HepG2 (cell line): Measurements from ENCODE around the gene SUN1. TPM values are rescaled to one million over a fixed set of nuclear protein-coding genes. Genes with fewer than 3 reads are reported as not detected.

ENCODE experiments used
- ATAC-seq: fragments of 200-7000 bp; cut with Tn5 transposase; 3 replicates; pipeline ENCODE4 v1.9.1; 2020; ENCODE audit warnings: mild to moderate bottlenecking, moderate library complexity
- BruUV-seq: library from RNA; stranded (reverse); fragments of 400-500 nt; replicated peaks from 2 replicates; lab custom pipeline; 2021; lab: Mats Ljungman, UMichigan
- CTCF ChIA-PET: fragments of 300-600 bp; formaldehyde crosslinking; extraction: SDS; loops from one replicate; lab custom pipeline; 2021; ENCODE audit warnings: low total read pairs, inconsistent platforms, low intra/inter-chr PET ratio; lab: Yijun Ruan, JAX
- POLR2A ChIA-PET: fragments of 350-600 bp; sonication (Branson Sonifier 250); formaldehyde crosslinking; loops from one replicate; lab custom pipeline; 2020; ENCODE audit warnings: antibody characterized with exemption, inconsistent platforms; lab: Yijun Ruan, JAX
- DNase-seq: peaks from one replicate; pipeline ENCODE4 v3.0.0-alpha.2; 2015; ENCODE audit warnings: low spot score
- FAIRE-seq: peaks from 3 replicates; lab custom pipeline; 2011; peaks lifted over from hg19 to GRCh38; lab: Jason Lieb, UNC
- H2AFZ ChIP-seq: one replicate; pipeline ENCODE4 v1.6.1; 2011; ENCODE audit warnings: low read length, inconsistent platforms
- H3K27ac ChIP-seq: fragments of 300-600 bp; 3 replicates; pipeline ENCODE4 v1.8.0; 2011; ENCODE audit warnings: mixed run types, mild to moderate bottlenecking, mixed read lengths, low read length, inconsistent platforms; ENCODE audit not compliant: insufficient read depth; ENCODE audit errors: extremely low read length
- H3K27me3 ChIP-seq, 2 experiments: fragments of 200-600 bp in 1 of 2; 2 replicates in 1 of 2; 3 replicates in 1 of 2; pipeline versions ENCODE4 v1.6.0 to v1.8.0; 2011; ENCODE audit warnings: low read length in 2 of 2, mild to moderate bottlenecking in 2 of 2, moderate library complexity in 2 of 2, inconsistent platforms in 1 of 2; ENCODE audit not compliant: insufficient read depth in 2 of 2, control insufficient read depth in 1 of 2
- H3K36me3 ChIP-seq, 2 experiments: fragments of 200-600 bp in 1 of 2; replicated peaks in 1 of 2; 2 replicates in 1 of 2; 3 replicates in 1 of 2; pipeline versions ENCODE4 v1.5.1 to v1.8.0; 2011; ENCODE audit warnings: low read length in 2 of 2, inconsistent platforms in 1 of 2; ENCODE audit not compliant: insufficient read depth in 2 of 2, control insufficient read depth in 1 of 2
- H3K4me1 ChIP-seq: 2 replicates; pipeline ENCODE4 v1.5.1; 2012; ENCODE audit warnings: low read length, inconsistent platforms; ENCODE audit not compliant: insufficient read depth
- H3K4me2 ChIP-seq: 2 replicates; pipeline ENCODE4 v1.6.0; 2011; ENCODE audit warnings: low read depth, low read length, inconsistent platforms
- H3K4me3 ChIP-seq, 3 experiments: fragments of 200-600 bp in 1 of 3; sonication (generic), shearing (Covaris generic) in 1 of 3; replicated peaks in 1 of 3; 2 replicates each; pipeline ENCODE4 v1.5.1; 2011 to 2016; ENCODE audit warnings: low read length in 3 of 3, inconsistent platforms in 2 of 3, low read depth in 2 of 3, mild to moderate bottlenecking in 2 of 3, control low read depth in 1 of 3, mixed read lengths in 1 of 3; ENCODE audit not compliant: insufficient read depth in 1 of 3
- H3K79me2 ChIP-seq: one replicate; pipeline ENCODE4 v1.6.1; 2011; ENCODE audit warnings: low read length, inconsistent platforms; ENCODE audit not compliant: insufficient read depth
- H3K9ac ChIP-seq: 2 replicates; pipeline ENCODE4 v1.6.0; 2011; ENCODE audit warnings: mild to moderate bottlenecking, low read depth, low read length, inconsistent platforms; ENCODE audit not compliant: insufficient read depth
- H3K9me3 ChIP-seq: 2 replicates; pipeline ENCODE4 v1.5.1; 2012; ENCODE audit warnings: mild to moderate bottlenecking, low read length
- H4K20me1 ChIP-seq: 2 replicates; pipeline ENCODE4 v1.6.0; 2011; ENCODE audit warnings: inconsistent platforms, mild to moderate bottlenecking, low read length, moderate library complexity; ENCODE audit not compliant: insufficient read depth
- AGO2 ChIP-seq: fragments of 200-400 bp; formaldehyde crosslinking; optimal IDR thresholded peaks from 2 replicates; pipeline ENCODE3; 2017; ENCODE audit warnings: mild to moderate bottlenecking, low read depth, low read length, moderate library complexity
- TAF1 ChIP-seq: sonication (generic); formaldehyde crosslinking; IDR thresholded peaks from 2 replicates; pipeline ENCODE4 v1.4.0; 2020; ENCODE audit warnings: missing genetic modification reagents
- ZNF138 ChIP-seq: sonication (generic); formaldehyde crosslinking; IDR thresholded peaks from 2 replicates; pipeline ENCODE4 v1.5.0; 2020; ENCODE audit warnings: mild to moderate bottlenecking, low read depth, missing genetic modification reagents
- ZNF788 ChIP-seq: sonication (generic); formaldehyde crosslinking; IDR thresholded peaks from 2 replicates; pipeline ENCODE4 v1.5.0; 2020; ENCODE audit warnings: mild to moderate bottlenecking, missing genetic modification reagents, borderline replicate concordance
- WGBS: methylation state at CpG from one replicate; pipeline ENCODE4 v1.1.6; 2017; ENCODE audit warnings: low lambda C conversion rate; 5-methylcytosine and 5-hydroxymethylcytosine counted together
- in situ Hi-C: cut with HindIII; loops from 2 replicates; pipeline ENCODE4 v1.10.0; 2017; ENCODE audit warnings: low pct_unique_long_range_greater_than_20kb; ENCODE audit not compliant: extremely low pct_ligation_motif_present
- intact Hi-C: fragments of 100-400 bp; cut with micrococcal nuclease; formaldehyde crosslinking; loops from one replicate; pipeline ENCODE4 v1.10.0; 2022; ENCODE audit not compliant: unreplicated experiment
- polyA plus RNA-seq, 8 experiments: library from polyadenylated mRNA; depleted of rRNA in 3 of 8; stranded (reverse) in 7 of 8; unstranded in 1 of 8; fragments of >200 nt; fragmentation: Illumina TruSeq in 4 of 8; extraction: Trizol in 4 of 8; gene quantifications; 2 replicates each; pipeline versions ENCODE4 v1.2.1 to v1.2.3, GENCODE V29; 2011 to 2016; ENCODE audit warnings: low read depth in 4 of 8, missing spikeins in 1 of 8, mixed read lengths in 1 of 8; ENCODE audit not compliant: insufficient read depth in 1 of 8
- total RNA-seq, 5 experiments: library from RNA; depleted of rRNA; stranded (reverse); fragments of >200 nt; fragmentation: Illumina TruSeq; extraction: Trizol; gene quantifications; 2 replicates each; pipeline ENCODE4 v1.2.3, GENCODE V29; 2016; ENCODE audit warnings: low read depth in 1 of 5
- TF ChIP-seq, protein P1 (sequence below): sonication (generic); formaldehyde crosslinking; IDR thresholded peaks from 2 replicates; pipeline ENCODE4 v1.4.0; 2020; ENCODE audit warnings: missing genetic modification reagents
- TF ChIP-seq, protein P2 (sequence below): sonication (generic); formaldehyde crosslinking; IDR thresholded peaks from 2 replicates; pipeline ENCODE4 v1.4.0; 2020; ENCODE audit warnings: missing genetic modification reagents

SUN1 gene
- total and polyA plus RNA-seq, 2 of the 13 experiments (the other 11 are each of a cell fraction or from before 2014, with no cell fraction given), result 47.0 to 126 TPM

DNA sequence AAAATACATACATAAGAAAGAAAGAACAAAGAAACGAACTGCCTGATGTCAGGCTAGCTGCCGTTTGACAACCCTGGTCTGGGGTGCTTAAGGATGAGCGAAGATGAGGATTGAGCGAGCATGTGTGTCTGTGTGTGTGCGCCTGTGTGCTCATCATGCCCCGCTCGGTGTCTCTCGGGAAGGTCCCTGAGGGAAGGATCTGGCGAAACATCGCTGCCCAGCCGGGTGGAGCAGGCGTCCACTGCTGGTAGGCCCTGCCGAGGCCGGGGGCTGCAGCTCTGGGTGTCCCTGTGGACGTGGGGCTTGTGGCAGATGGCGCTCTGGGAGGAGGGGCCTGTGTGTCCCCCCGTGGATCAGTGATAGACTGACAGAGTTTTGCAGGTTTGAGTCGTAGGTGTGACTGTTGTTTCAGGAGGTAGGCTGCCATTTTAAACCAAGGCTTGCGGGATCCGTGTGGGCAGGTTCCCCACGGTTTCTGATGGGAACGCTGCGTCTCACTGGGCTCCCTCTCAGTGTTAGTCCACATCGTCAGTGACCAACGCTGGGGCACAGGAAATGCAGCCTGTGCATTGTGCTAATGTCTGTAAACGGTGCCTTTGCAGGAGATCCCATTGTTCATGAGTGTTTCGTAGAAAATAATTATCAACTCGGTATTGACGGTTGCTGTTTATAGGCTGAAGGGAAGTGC is 5.9 kb upstream of the SUN1 start (continued):
- TF ChIP-seq TAF1 (CRISPR knock-in tag), result no peak
- no peak for TF ChIP-seq ZNF138 (CRISPR knock-in tag)
- no peak for TF ChIP-seq AGO2

DNA sequence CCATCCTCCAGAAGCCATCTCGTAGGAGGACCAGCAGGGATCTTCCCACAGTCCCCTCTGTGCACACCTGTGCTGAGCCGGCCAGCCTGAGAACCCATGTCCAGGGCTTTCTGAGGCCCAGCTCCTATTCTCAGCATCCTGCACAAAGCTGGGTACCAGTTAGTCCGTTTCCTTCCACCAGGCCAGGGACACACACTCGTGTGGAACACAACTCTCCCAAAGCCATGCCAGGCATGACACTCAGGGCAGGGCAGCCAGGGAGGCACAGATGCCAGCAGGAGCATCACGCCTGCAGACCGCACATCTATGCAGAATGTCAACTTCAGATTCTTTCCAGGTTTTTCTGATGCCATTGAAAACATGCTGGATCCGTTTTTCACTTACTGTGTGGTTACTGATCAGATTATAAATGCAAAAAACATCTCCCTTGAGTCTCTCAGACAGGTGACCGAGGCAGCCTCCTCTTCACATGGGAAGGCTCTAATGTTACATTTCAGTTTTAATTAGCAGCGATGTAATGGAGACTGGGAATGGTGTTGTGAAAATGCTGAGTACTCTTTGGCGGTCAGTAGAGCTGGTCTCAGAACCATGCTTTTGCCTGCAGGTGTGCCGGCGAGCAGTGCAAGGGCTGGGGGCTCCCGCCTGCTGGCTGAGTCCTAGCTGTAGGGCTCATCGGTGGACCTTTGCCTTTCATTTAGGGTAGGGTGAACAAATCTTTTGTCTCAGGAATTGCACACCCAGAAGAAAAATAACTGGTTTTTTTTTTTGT is 3.3 kb upstream of the SUN1 start:
- 0 out of 2 replicates have a peak, but pooled peaks cover 11% of the 10 kb centered on the region for H4K20me1 ChIP-seq
- H3K36me3 ChIP-seq, result peaks cover 2 to 8% of the 10 kb centered on the region in 2 experiments; a peak in 4 of 5 replicates
- no peak for FAIRE-seq
- H3K79me2 ChIP-seq, result peaks cover 83% of the 10 kb centered on the region
- H3K27ac ChIP-seq, result no peak overlapping the region
- H2AFZ ChIP-seq, result no peak overlapping the region
- in situ Hi-C loops, result no loop called here
- ChIA-PET CTCF (no interaction called here), POLR2A (no interaction called here)
- no TSS peak for BruUV-seq
- WGBS, result 95% methylated on average over 14 of the region's 14 CpGs
- no peak overlapping the region for H3K9ac ChIP-seq
- TF ChIP-seq, protein P1, sequence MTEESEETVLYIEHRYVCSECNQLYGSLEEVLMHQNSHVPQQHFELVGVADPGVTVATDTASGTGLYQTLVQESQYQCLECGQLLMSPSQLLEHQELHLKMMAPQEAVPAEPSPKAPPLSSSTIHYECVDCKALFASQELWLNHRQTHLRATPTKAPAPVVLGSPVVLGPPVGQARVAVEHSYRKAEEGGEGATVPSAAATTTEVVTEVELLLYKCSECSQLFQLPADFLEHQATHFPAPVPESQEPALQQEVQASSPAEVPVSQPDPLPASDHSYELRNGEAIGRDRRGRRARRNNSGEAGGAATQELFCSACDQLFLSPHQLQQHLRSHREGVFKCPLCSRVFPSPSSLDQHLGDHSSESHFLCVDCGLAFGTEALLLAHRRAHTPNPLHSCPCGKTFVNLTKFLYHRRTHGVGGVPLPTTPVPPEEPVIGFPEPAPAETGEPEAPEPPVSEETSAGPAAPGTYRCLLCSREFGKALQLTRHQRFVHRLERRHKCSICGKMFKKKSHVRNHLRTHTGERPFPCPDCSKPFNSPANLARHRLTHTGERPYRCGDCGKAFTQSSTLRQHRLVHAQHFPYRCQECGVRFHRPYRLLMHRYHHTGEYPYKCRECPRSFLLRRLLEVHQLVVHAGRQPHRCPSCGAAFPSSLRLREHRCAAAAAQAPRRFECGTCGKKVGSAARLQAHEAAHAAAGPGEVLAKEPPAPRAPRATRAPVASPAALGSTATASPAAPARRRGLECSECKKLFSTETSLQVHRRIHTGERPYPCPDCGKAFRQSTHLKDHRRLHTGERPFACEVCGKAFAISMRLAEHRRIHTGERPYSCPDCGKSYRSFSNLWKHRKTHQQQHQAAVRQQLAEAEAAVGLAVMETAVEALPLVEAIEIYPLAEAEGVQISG (CRISPR knock-in tag), result no peak
- TF ChIP-seq, protein P2, sequence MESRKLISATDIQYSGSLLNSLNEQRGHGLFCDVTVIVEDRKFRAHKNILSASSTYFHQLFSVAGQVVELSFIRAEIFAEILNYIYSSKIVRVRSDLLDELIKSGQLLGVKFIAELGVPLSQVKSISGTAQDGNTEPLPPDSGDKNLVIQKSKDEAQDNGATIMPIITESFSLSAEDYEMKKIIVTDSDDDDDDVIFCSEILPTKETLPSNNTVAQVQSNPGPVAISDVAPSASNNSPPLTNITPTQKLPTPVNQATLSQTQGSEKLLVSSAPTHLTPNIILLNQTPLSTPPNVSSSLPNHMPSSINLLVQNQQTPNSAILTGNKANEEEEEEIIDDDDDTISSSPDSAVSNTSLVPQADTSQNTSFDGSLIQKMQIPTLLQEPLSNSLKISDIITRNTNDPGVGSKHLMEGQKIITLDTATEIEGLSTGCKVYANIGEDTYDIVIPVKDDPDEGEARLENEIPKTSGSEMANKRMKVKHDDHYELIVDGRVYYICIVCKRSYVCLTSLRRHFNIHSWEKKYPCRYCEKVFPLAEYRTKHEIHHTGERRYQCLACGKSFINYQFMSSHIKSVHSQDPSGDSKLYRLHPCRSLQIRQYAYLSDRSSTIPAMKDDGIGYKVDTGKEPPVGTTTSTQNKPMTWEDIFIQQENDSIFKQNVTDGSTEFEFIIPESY, result 0 out of 2 replicates have a peak, but pooled peaks have one; percentile 18
- no peak for TF ChIP-seq ZNF788 (CRISPR knock-in tag)
- H3K27me3 ChIP-seq, result no peaks in the 10 kb centered on the region
- intact Hi-C loops, result no loop called here
- peak; percentile 35; the same call in 1 of the 3 replicates for ATAC-seq
- no peak overlapping the region for H3K4me3 ChIP-seq
- peaks cover 15% of the 10 kb centered on the region for H3K4me1 ChIP-seq
- H3K4me2 ChIP-seq, result no peak overlapping the region
- no peaks in the 10 kb centered on the region for H3K9me3 ChIP-seq
- DNase-seq, result no peak
